Frontal cortex (tissue), 1 donor: ENCODE measurements around the gene CPHXL2. TPM values are rescaled to one million over a fixed set of nuclear protein-coding genes. Genes with fewer than 3 reads are reported as not detected.

Experiments
- small RNA-seq: library from RNA; depleted of rRNA; stranded (forward); fragments of <200 nt; gene quantifications from one replicate; pipeline ENCODE3, GENCODE V24; 2014
- total RNA-seq: library from RNA; depleted of rRNA; stranded (reverse); fragments of >200 nt; gene quantifications from one replicate; pipeline ENCODE4 v1.2.3, GENCODE V29; 2014

CPHXL2 gene
- total RNA-seq, 1 donor from 2014 or later, result not detected

Small RNA genes within 50 kb of the gene (small RNA-seq; reads per million reads assigned to genes)
- not detected for gene RN7SL520P

Other genes starting within 250 kb of the CPHXL2 start
- gene CFDP1, start 243.5 kb downstream of the CPHXL2 start, total RNA-seq, result 60.3 TPM
- gene TMEM170A, start 212.3 kb downstream of the CPHXL2 start, total RNA-seq, result 26.1 TPM
- 0.41 TPM for gene CHST6, start 181.6 kb downstream of the CPHXL2 start, total RNA-seq
- 0.41 TPM for gene CHST5, start 140.9 kb downstream of the CPHXL2 start, total RNA-seq
- gene TMEM231, start 120.8 kb downstream of the CPHXL2 start, total RNA-seq, result 14.3 TPM
- 96.6 TPM for gene GABARAPL2, start 110.6 kb downstream of the CPHXL2 start, total RNA-seq
- gene ADAT1, start 53.7 kb downstream of the CPHXL2 start, total RNA-seq, result 40.4 TPM
- 105 TPM for gene KARS1, start 29.3 kb downstream of the CPHXL2 start, total RNA-seq
- 169 TPM for gene TERF2IP, start 29.2 kb downstream of the CPHXL2 start, total RNA-seq
- not detected for gene DUXB, start 24.5 kb upstream of the CPHXL2 start, total RNA-seq
- not detected for gene CPHXL, start 49.5 kb upstream of the CPHXL2 start, total RNA-seq